GM12891 (cell line): ENCODE measurements around the gene WDR87.
"Not testable (repeated sequence)": the region's sequence is repeated elsewhere in the genome, so short reads cannot be mapped to it uniquely, and the experiment has no call there.

Experiments
- DNase-seq: peaks from one replicate; pipeline ENCODE4 v3.0.0; 2011; ENCODE audit warnings: low spot score; ENCODE audit not compliant: insufficient read length
- FAIRE-seq: peaks from 2 replicates; lab custom pipeline; 2011; peaks lifted over from hg19 to GRCh38; lab: Jason Lieb, UNC
- PAX5 ChIP-seq: IDR thresholded peaks from 2 replicates; pipeline ENCODE4 v1.6.1; 2011; ENCODE audit warnings: low read length, moderate library complexity, mild to moderate bottlenecking; ENCODE audit not compliant: insufficient read depth, severe bottlenecking
- POLR2A ChIP-seq: IDR thresholded peaks from 2 replicates; pipeline ENCODE4 v1.6.1; 2011; ENCODE audit warnings: low read depth, low read length, control low read depth
- POLR2AphosphoS5 ChIP-seq: IDR thresholded peaks from 2 replicates; pipeline ENCODE4 v1.6.1; 2011; ENCODE audit warnings: low read depth, low read length, control low read depth
- POU2F2 ChIP-seq: IDR thresholded peaks from 2 replicates; pipeline ENCODE4 v1.6.1; 2011; ENCODE audit warnings: low read depth, mild to moderate bottlenecking, control low read depth, low read length, moderate library complexity
- SPI1 ChIP-seq: IDR thresholded peaks from 2 replicates; pipeline ENCODE4 v1.6.1; 2011; ENCODE audit warnings: low read depth, low read length, control low read depth
- TAF1 ChIP-seq: IDR thresholded peaks from 2 replicates; pipeline ENCODE4 v1.6.1; 2011; ENCODE audit warnings: low read depth, low read length, control low read depth

The WDR87 gene

GRCh38 chr19:37896180-37896579 is 10.2 kb downstream of the WDR87 start:
- DNase-seq (no peak), FAIRE-seq (no peak)
- no peak for TF ChIP-seq SPI1
- TF ChIP-seq POLR2A: no peak
- no peak for TF ChIP-seq POLR2AphosphoS5
- no peak for TF ChIP-seq POU2F2
- no peak for TF ChIP-seq PAX5
- TF ChIP-seq TAF1: no peak

DNA sequence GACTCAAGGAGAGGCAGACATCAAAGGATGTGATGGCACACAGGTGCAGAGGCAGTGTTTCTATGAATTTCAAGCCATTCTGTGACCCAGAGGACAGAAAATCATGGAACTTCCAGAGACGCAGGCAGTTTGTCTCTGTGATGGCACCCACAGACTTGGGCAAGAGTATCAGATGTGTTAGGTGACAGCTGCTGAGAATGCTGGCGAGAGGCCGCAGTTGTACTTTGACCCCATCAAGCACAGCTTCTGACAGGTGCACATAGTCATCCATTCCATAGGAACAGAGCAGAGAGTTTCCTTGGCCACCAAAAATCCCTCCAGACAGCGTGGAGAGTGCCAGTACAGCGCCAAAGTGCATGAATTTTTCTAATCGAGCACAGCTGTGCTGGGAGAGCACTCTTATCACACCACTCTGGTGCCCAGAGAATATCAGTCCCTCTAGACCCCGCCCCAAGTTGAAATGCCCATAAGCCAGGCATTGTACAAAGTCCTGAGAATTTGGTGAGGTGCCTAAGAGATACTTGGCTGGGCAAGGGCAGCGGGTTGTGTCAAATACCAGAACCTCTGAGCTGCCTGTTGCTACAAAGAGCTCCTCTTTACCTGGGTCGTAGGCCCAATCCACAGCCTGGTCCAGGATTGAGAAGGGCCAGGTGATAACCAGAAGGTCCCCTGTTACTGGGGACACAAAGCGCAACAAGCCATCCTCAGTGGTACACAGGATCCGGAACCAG is 12.4 kb downstream of the WDR87 start:
- TF ChIP-seq SPI1: no peak
- TF ChIP-seq POLR2A: no peak
- no peak for TF ChIP-seq POLR2AphosphoS5
- no peak for TF ChIP-seq POU2F2
- no peak for TF ChIP-seq TAF1
- no peak for TF ChIP-seq PAX5
- DNase-seq: no peak
- FAIRE-seq: no peak

DNA sequence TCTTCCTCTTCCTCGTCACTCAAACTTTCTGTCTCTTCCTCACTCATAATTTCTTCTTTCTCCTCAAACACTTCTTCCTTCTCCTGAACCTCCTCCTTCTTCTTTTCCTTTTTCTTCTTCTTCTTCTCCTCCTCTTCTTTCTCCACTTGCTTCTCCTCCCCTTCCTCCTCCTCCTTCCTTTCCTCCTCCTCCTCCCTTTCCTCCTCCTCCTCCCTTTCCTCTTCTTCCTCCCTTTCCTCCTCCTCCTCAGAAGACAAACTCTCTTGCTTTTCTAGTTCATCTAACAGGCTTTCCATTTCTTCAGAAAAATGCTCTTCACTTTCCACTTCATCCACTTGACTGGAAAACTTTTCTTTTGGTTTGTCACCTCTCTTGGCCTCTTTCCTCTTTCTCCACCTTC is 19.8 kb downstream of the WDR87 start:
- DNase-seq (no peak), FAIRE-seq (no peak)
- TF ChIP-seq POLR2A (no peak), SPI1 (no peak), POLR2AphosphoS5 (no peak), PAX5 (no peak), POU2F2 (no peak), TAF1 (no peak)

GRCh38 chr19:37885392-37885791 is 21.0 kb downstream of the WDR87 start:
- DNase-seq (no peak), FAIRE-seq (no peak)
- TF ChIP-seq TAF1: no peak
- no peak for TF ChIP-seq POLR2AphosphoS5
- TF ChIP-seq PAX5: no peak
- no peak for TF ChIP-seq POLR2A
- TF ChIP-seq POU2F2: no peak
- no peak for TF ChIP-seq SPI1

- TF ChIP-seq TAF1 (no peak), PAX5 (no peak), POLR2A (no peak), POLR2AphosphoS5 (no peak), POU2F2 (no peak), SPI1 (no peak)
- FAIRE-seq (no peak), DNase-seq (no peak)
These were observed 29.2 kb downstream of the WDR87 start for GRCh38 chr19:37877147-37877546.

GRCh38 chr19:37876032-37876431 is 30.4 kb downstream of the WDR87 start:
- FAIRE-seq (no peak), DNase-seq (no peak)
- TF ChIP-seq TAF1 (no peak), POU2F2 (no peak), SPI1 (no peak), PAX5 (no peak), POLR2A (no peak), POLR2AphosphoS5 (no peak)

GRCh38 chr19:37874784-37875183 is 31.6 kb downstream of the WDR87 start:
- DNase-seq (no peak), FAIRE-seq (no peak)
- TF ChIP-seq TAF1 (no peak), POLR2A (no peak), POLR2AphosphoS5 (no peak), SPI1 (no peak), PAX5 (no peak), POU2F2 (no peak)

DNA sequence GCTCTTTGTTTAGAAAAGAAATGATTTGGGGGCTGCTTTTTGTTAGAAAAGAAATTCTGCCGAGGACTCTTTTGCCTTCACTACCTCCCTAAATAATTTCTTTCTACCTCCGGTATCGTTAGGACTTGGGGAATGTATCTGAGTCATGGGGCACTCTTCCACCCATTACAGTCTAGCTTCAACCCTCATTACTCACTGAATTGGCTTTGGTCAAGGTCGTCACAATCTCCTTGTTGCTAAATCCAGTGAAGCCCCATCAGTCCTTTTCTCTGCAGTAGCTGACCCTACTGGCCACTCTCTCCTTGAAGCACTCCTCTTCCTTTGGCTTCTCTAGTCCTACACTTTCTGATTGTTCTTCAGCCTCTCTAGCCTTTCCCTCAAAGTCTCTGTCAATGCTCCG is 34.0 kb downstream of the WDR87 start:
- FAIRE-seq: no peak
- TF ChIP-seq POLR2A: no peak
- no peak for TF ChIP-seq TAF1
- TF ChIP-seq PAX5: no peak
- TF ChIP-seq SPI1: no peak
- TF ChIP-seq POU2F2: no peak
- no peak for TF ChIP-seq POLR2AphosphoS5
- DNase-seq: no peak

DNA sequence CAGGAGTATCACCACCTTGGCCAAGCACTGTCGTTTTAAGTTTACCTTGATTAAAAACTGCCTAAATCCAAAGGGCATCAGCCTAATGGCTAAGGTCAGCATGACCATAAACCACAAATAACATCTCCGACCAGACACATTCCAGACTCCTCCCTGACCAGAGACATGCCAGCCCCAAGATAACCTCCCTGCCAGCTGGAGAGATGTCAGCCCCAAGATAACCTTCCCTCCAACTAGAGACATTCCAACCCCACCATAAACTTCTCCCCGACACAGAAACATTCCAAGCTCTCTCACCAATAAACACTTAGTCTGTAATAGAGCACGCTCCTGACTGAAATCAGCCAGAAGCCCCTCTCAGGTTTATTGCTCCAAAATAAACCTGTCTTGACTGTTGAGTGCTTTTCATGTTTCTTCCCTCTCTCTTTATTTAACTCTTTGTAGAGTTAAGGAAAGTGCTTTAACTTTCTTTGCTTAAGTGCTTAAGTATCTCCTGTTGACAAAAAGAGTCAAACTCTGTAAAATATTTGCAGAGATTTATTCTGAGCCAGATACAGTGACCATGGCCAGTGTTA is 36.5 kb downstream of the WDR87 start:
- FAIRE-seq: no peak
- TF ChIP-seq POLR2A (no peak), POU2F2 (no peak), SPI1 (no peak), TAF1 (no peak), PAX5 (no peak), POLR2AphosphoS5 (no peak)
- no peak for DNase-seq

- FAIRE-seq (no peak), DNase-seq (no peak)
- TF ChIP-seq POLR2AphosphoS5 (no peak), SPI1 (no peak), POU2F2 (no peak), PAX5 (no peak), TAF1 (no peak), POLR2A (no peak)
These were observed 38.6 kb downstream of the WDR87 start for GRCh38 chr19:37867831-37868230.

GRCh38 chr19:37865930-37866329 is 40.5 kb downstream of the WDR87 start:
- DNase-seq, FAIRE-seq: not testable (repeated sequence)
